K562 (cell line): ENCODE data around the gene METTL3.
"Not testable (repeated sequence)": the region's sequence is repeated elsewhere in the genome, so short reads cannot be mapped to it uniquely, and the experiment has no call there.

Experiments used
- BCL6 ChIP-seq: fragments of 250-450 bp; sonication (Bioruptor Pico); IDR thresholded peaks from 2 replicates; pipeline ENCODE4 v1.4.0; 2020
- EP300 ChIP-seq: IDR thresholded peaks from 2 replicates; pipeline ENCODE4 v1.6.1; 2012; ENCODE audit warnings: low read length, improper control_type of control experiment
- POLR2A ChIP-seq: fragments of 450-650 bp; conservative IDR thresholded peaks from 2 replicates; pipeline ENCODE4 v1.6.1; 2016
- SAP30 ChIP-seq: fragments of 200-600 bp; sonication (generic); IDR thresholded peaks from 2 replicates; pipeline ENCODE4 v1.6.1; 2012; ENCODE audit warnings: borderline replicate concordance, low read depth, mild to moderate bottlenecking, moderate library complexity, low read length, control low read depth, inconsistent platforms; ENCODE audit not compliant: insufficient read depth, poor library complexity, severe bottlenecking
- SP2 ChIP-seq: IDR thresholded peaks from 2 replicates; pipeline ENCODE4 v1.6.1; 2011; ENCODE audit warnings: mild to moderate bottlenecking, low read depth, low read length, moderate library complexity; ENCODE audit not compliant: poor library complexity, severe bottlenecking; ENCODE audit errors: extremely low read depth
- SPI1 ChIP-seq: IDR thresholded peaks from 2 replicates; pipeline ENCODE4 v1.6.1; 2011; ENCODE audit warnings: low read depth, low read length, control low read depth, borderline replicate concordance
- TBL1XR1 ChIP-seq, 2 experiments: IDR thresholded peaks; 2 replicates each; pipeline ENCODE4 v1.6.1; 2012; ENCODE audit warnings: improper control_type of control experiment in 2 of 2, low read length in 2 of 2, mild to moderate bottlenecking in 1 of 2
- YY1 ChIP-seq, 3 experiments: IDR thresholded peaks; 2 replicates each; pipeline ENCODE4 v1.6.1; 2011; ENCODE audit warnings: low read length in 2 of 3, mild to moderate bottlenecking in 2 of 3, moderate library complexity in 2 of 3, borderline replicate concordance in 1 of 3, control low read depth in 1 of 3, low read depth in 1 of 3; ENCODE audit not compliant: insufficient read depth in 3 of 3, insufficient replicate concordance in 2 of 3, control insufficient read depth in 1 of 3, insufficient read length in 1 of 3; ENCODE audit errors: extremely low read depth in 1 of 3
- ZNF24 ChIP-seq: fragments of 450-650 bp; IDR thresholded peaks from 2 replicates; pipeline ENCODE4 v1.6.1; 2016

DNA sequence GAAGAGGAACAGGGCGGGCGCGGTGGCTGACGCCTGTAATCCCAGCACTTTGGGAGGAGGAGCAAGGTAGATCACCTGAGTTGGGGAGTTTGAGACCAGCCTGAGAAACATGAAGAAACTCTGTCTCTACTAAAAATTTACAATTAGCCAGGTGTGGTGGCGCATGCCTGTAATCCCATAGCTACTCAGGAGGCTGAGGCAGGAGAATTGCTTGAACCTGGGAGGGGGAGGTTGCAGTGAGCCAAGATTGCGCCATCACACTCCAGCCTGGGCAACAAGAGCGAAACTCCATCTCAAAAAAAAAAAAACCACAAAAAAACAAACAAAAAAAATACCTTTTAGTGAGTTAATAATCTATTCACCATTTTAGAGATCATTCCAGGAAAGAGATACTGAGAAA lies 33.4 kb upstream of the METTL3 start:
- not testable (repeated sequence) for TF ChIP-seq BCL6 (CRISPR knock-in tag); YY1 (IDR thresholded peaks at IDR 0.05; ENCODE audit: borderline replicate concordance in 1 of 3, control insufficient read depth in 1 of 3, extremely low read depth in 1 of 3, insufficient read depth in 3 of 3, insufficient read length in 1 of 3, insufficient replicate concordance in 2 of 3, low read depth in 1 of 3, low read length in 2 of 3); SAP30; POLR2A; SP2; ZNF24; EP300; SPI1; TBL1XR1 (IDR thresholded peaks at IDR 0.05; ENCODE audit: low read length in 2 of 2)
